ENCODE results near the gene TAF11L9. TPM values are rescaled to one million over a fixed set of nuclear protein-coding genes. Genes with fewer than 3 reads are reported as not detected.

TAF11L9 gene
- total and polyA plus RNA-seq, 2 of the 8 experiments (the other 6 are each of a cell fraction or from before 2014, with no cell fraction given), result not detected

GRCh38 chr5:17625686-17626085 lies 31.5 kb upstream of the TAF11L9 start (continued):
- TF ChIP-seq USF2 (IDR thresholded peaks at IDR 0.05; ENCODE audit: low read length) (no peak), GTF2F1 (IDR thresholded peaks at IDR 0.05; ENCODE audit: borderline replicate concordance, low read depth, low read length) (no peak), EGR1 (IDR thresholded peaks at IDR 0.05; ENCODE audit: borderline replicate concordance, low read depth, low read length) (no peak), TEAD4 (IDR thresholded peaks at IDR 0.05; ENCODE audit: low read depth, low read length) (no peak), HDAC6 (IDR thresholded peaks at IDR 0.05; ENCODE audit: low read depth, low read length) (no peak), MAFK (IDR thresholded peaks at IDR 0.05; ENCODE audit: low read depth, low read length) (no peak)

Data from H1 (cell line).